ENCODE results near the gene C17orf75.

- TF ChIP-seq CTCF (IDR thresholded peaks at IDR 0.05; ENCODE audit: low read depth, low read length, missing input control) (no peak), ZBTB33 (IDR thresholded peaks at IDR 0.05) (no peak), TAF1 (conservative IDR thresholded peaks at IDR 0.05) (no peak), RAD21 (IDR thresholded peaks at IDR 0.05) (no peak), HNF4G (IDR thresholded peaks at IDR 0.05) (no peak), RXRA (IDR thresholded peaks at IDR 0.05) (no peak)
Measured at GRCh38 chr17:32307658-32308057, 34.3 kb downstream of the C17orf75 start.

Measured in liver (tissue), 3 donors.